Sigmoid colon (tissue), 7 donors: ENCODE data around the gene ETV6. TPM values are rescaled to one million over a fixed set of nuclear protein-coding genes. Genes with fewer than 3 reads are reported as not detected.

Source experiments
- DNase-seq: peaks from one replicate; pipeline ENCODE4 v3.0.0-alpha.2; 2019
- H3K27ac ChIP-seq, 4 donors: fragments of 200-600 bp; sonication (generic); one replicate each; pipeline ENCODE4 v1.5.1; 2016 to 2019; ENCODE audit warnings: mild to moderate bottlenecking in 1 of 4
- H3K27me3 ChIP-seq, 3 donors: fragments of 200-600 bp; sonication (generic); one replicate each; pipeline ENCODE4 v1.5.1; 2019; ENCODE audit warnings: mild to moderate bottlenecking in 1 of 3
- H3K36me3 ChIP-seq, 4 donors: fragments of 200-600 bp; sonication (generic); one replicate each; pipeline ENCODE4 v1.5.1; 2016 to 2019
- H3K4me1 ChIP-seq, 4 donors: fragments of 200-600 bp; sonication (generic); one replicate each; pipeline ENCODE4 v1.5.1; 2017 to 2019
- H3K4me3 ChIP-seq, 4 donors: fragments of 200-600 bp; sonication (generic); one replicate each; pipeline ENCODE4 v1.5.1; 2017 to 2019; ENCODE audit warnings: mild to moderate bottlenecking in 2 of 4, moderate library complexity in 1 of 4
- H3K9me3 ChIP-seq, 4 donors: fragments of 200-600 bp in 3 of 4; sonication (generic) in 3 of 4; one replicate each; pipeline versions ENCODE4 v1.5.1 to v1.6.1; 2013 to 2019
- EP300 ChIP-seq, 4 donors: sonication (generic); formaldehyde crosslinking; IDR thresholded peaks; one replicate each; pipeline ENCODE4 v1.6.1; 2017; ENCODE audit warnings: antibody characterized with exemption in 4 of 4
- POLR2A ChIP-seq, 2 donors: fragments of 450-650 bp; IDR thresholded peaks; one replicate each; pipeline ENCODE4 v1.6.1; 2016; ENCODE audit warnings: antibody characterized with exemption in 2 of 2, mild to moderate bottlenecking in 2 of 2, moderate library complexity in 2 of 2
- POLR2AphosphoS5 ChIP-seq, 4 donors: sonication (generic); formaldehyde crosslinking; IDR thresholded peaks; one replicate each; pipeline ENCODE4 v1.6.1; 2017; ENCODE audit warnings: antibody characterized with exemption in 4 of 4
- WGBS, 2 donors: extraction: QIAGEN DNeasy Blood & Tissue Kit; methylation state at CpG; one replicate each; pipeline ENCODE4 v1.1.7; 2013; 5-methylcytosine and 5-hydroxymethylcytosine counted together
- intact Hi-C: fragments of 100-400 bp; cut with DNase I; formaldehyde crosslinking; loops from one replicate; pipeline ENCODE4 v1.15.1; 2023
- polyA plus RNA-seq, 3 donors: library from polyadenylated mRNA; stranded (reverse); fragments of 200-250 nt; gene quantifications; one replicate each; pipeline ENCODE4 v1.2.3, GENCODE V29; 2013
- total RNA-seq, 4 donors: library from RNA; depleted of rRNA; stranded (reverse); fragments of >200 nt; gene quantifications; one replicate each; pipeline ENCODE4 v1.1.0, GENCODE V29; 2016
- TF ChIP-seq, protein P1 (sequence below), 4 experiments: fragments of 450-650 bp in 3 of 4; fragments of 200-600 bp in 1 of 4; IDR thresholded peaks; one replicate each; pipeline ENCODE4 v1.5.1; 2016 to 2019; ENCODE audit warnings: antibody characterized with exemption in 4 of 4, mild to moderate bottlenecking in 3 of 4, moderate library complexity in 2 of 4
- donor health status: healthy with polysubstance abuse.
- donor health status: Bipolar disorder and iron deficiency.
- donor health status: healthy.

The ETV6 gene
- total and polyA plus RNA-seq, 7 donors, result 8.4 to 35.2 (median 16.3) TPM

DNA sequence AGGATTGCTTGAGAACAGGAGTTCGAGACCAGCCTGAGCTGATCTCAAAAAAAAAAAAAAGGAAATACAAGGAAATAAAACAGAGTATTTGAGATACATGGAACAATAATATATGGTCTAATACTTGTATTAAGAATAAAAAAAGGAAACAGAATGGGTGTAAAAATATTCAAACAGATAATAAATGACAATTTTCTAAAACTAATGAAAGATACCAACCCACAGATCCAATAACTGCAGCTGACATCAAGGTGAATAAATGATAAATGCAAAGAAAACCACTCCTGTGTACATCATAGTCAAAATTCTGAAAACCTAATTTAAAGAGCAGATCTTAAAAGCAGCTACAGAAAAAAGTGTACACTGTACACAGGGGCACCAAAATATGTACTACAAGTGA, 4.1 kb upstream of the ETV6 start:
- no peaks in the 10 kb centered on the region for H3K36me3 ChIP-seq
- no peaks in the 10 kb centered on the region for H3K27me3 ChIP-seq
- no peak overlapping the region for H3K4me3 ChIP-seq
- TF ChIP-seq EP300 (IDR thresholded peaks at IDR 0.05) (no peak), POLR2A (IDR thresholded peaks at IDR 0.05) (no peak), POLR2AphosphoS5 (IDR thresholded peaks at IDR 0.05) (no peak)
- TF ChIP-seq, protein P1, sequence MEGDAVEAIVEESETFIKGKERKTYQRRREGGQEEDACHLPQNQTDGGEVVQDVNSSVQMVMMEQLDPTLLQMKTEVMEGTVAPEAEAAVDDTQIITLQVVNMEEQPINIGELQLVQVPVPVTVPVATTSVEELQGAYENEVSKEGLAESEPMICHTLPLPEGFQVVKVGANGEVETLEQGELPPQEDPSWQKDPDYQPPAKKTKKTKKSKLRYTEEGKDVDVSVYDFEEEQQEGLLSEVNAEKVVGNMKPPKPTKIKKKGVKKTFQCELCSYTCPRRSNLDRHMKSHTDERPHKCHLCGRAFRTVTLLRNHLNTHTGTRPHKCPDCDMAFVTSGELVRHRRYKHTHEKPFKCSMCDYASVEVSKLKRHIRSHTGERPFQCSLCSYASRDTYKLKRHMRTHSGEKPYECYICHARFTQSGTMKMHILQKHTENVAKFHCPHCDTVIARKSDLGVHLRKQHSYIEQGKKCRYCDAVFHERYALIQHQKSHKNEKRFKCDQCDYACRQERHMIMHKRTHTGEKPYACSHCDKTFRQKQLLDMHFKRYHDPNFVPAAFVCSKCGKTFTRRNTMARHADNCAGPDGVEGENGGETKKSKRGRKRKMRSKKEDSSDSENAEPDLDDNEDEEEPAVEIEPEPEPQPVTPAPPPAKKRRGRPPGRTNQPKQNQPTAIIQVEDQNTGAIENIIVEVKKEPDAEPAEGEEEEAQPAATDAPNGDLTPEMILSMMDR (IDR thresholded peaks at IDR 0.05), result no peak
- intact Hi-C loops, result loop anchor here (5.0 to 10.0 kb wide), 3 partner anchors 63 to 1069 kb away; partner anchors contain the start of genes CDKN1B and DUSP16
- H3K9me3 ChIP-seq, result no peaks in the 10 kb centered on the region
- peaks cover 0 to 7% (median 6%) of the 10 kb centered on the region in 4 donors for H3K4me1 ChIP-seq
- WGBS, 2 donors, result 93% methylated on average over 1 of the region's 1 CpG
- no peak overlapping the region for H3K27ac ChIP-seq
- no peak for DNase-seq

DNA sequence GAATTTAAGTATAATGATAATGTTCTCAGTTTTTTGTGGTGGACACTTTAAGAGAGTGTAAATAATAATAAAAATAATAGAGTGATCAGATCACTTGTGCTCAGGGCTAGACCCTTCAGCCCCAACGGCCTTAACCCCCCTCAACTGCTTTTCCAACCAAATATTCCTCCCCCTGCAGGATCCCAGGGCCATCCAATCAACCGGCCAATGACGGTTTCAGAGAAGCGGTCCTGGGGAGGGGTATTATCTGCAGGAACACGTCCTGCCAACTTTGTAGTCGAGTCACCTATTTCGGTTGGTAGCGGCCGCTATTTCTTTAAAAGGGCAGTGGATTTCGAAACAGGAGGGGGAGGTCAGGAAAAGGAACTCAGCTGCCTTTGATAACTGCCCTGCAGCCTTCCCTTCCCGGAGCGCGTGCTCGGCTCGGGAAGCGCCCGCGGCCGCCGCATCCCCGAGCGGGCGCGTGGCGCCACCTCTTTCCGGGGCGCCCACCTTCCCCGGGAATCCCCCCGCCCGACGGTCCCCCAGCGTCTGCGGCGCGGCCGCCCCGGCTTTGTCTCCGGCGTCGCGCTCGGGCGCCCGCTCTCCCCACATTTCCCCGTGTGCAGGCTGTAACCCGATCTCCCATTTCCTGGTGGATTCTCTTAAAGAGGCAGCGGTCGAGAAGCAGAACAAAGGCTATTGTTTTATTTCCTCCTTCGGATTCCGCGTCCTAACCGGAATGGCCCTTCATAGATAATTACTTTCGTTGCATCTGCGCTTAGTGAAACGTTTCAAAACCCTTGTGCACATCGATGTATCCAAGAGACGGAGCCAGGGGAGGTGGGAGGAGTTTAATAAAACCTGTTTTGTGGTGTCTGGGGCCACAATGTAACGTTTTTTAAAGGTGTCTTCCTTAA, 711 bp upstream of the ETV6 start:
- DNase-seq, result peak; percentile 85
- 0% methylated on average over 58 of the region's 58 CpGs for WGBS, 2 donors

DNA sequence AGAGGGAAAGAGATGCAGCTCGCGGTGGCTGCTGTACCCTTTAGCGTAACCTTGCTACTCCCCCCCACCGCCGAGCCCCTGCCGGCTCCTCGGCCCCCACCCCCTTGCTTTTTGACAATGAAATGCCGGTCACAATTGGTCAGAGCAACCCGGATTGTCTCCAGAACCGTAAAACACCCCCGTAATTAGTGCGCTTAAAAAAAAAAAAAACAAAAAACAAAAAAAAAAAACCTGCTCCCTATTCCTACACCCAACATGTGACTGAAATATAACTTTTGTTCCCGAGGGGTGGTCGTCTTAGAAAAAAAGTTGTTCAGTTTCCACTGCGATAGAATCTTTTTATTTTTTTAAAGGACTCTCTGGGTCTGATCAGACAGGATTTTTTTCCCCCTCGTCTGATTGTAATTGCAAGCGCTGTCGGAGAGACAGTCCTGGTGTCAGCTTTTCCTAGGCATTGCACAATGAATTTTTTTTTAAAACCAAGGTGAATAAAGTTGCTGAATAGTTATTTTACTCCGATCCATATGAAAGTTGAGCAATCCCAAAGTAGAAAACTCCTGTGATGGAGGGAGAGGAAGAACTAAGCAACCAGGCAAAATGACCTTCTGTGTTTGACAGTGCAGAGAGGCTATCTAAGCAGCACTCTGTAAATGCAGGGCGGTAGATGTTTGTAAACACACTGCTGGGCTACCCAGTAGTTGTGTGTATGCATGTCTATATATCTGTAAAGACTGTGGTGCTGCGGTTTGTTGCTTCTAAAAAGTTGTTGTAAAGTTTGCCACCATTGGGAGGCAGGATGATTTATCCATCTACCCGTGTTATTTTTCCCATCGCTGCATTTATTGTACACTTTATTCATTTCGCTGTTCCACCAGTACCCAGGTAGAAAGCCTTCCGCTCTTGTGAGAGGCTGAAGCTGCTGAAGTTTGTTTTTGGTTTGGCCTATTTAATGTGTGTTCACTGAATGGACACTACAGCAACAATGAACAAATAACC, 1.1 kb downstream of the ETV6 start:
- peak overlapping the region; percentile 81 to 91 (median 84) for H3K4me3 ChIP-seq
- no peaks in the 10 kb centered on the region for H3K27me3 ChIP-seq
- TF ChIP-seq POLR2AphosphoS5 (IDR thresholded peaks at IDR 0.05) (peak; percentile 25 to 37 (median 31)), POLR2A (IDR thresholded peaks at IDR 0.05) (peak in 1 of 2 donors; percentile 2), EP300 (IDR thresholded peaks at IDR 0.05) (no peak)
- TF ChIP-seq, protein P1 (IDR thresholded peaks at IDR 0.05), result no peak
- DNase-seq, result no peak
- intact Hi-C loops, result loop anchor here (2.0 to 5.0 kb wide), 5 partner anchors 57 to 382 kb away; no protein-coding TSS in a partner anchor
- peak overlapping the region; percentile 97 to 99 (median 98) for H3K27ac ChIP-seq
- H3K36me3 ChIP-seq, result no peaks in the 10 kb centered on the region
- H3K9me3 ChIP-seq, result no peaks in the 10 kb centered on the region
- 1% methylated on average over 25 of the region's 25 CpGs for WGBS, 2 donors
- peaks cover 0 to 38% (median 35%) of the 10 kb centered on the region in 4 donors for H3K4me1 ChIP-seq

More for the DNA sequence above, 711 bp upstream of the ETV6 start:
- no peak for TF ChIP-seq POLR2A (IDR thresholded peaks at IDR 0.05)
- TF ChIP-seq EP300 (IDR thresholded peaks at IDR 0.05), result peak in 1 of 4 donors; percentile 8
- peak; percentile 49 to 63 (median 59) for TF ChIP-seq POLR2AphosphoS5 (IDR thresholded peaks at IDR 0.05)
- TF ChIP-seq, protein P1 (IDR thresholded peaks at IDR 0.05), result no peak
- Histone ChIP-seq H3K9me3 (no peaks in the 10 kb centered on the region), H3K4me3 (peak overlapping the region; percentile 81 to 91 (median 84)), H3K27me3 (no peaks in the 10 kb centered on the region), H3K4me1 (peaks cover 0 to 19% (median 19%) of the 10 kb centered on the region in 4 donors), H3K36me3 (no peaks in the 10 kb centered on the region), H3K27ac (peak overlapping the region; percentile 97 to 99 (median 98))
- intact Hi-C loops, result loop anchor here (5.0 to 10.0 kb wide), 3 partner anchors 66 to 1066 kb away; partner anchors contain the start of genes CDKN1B and DUSP16

DNA sequence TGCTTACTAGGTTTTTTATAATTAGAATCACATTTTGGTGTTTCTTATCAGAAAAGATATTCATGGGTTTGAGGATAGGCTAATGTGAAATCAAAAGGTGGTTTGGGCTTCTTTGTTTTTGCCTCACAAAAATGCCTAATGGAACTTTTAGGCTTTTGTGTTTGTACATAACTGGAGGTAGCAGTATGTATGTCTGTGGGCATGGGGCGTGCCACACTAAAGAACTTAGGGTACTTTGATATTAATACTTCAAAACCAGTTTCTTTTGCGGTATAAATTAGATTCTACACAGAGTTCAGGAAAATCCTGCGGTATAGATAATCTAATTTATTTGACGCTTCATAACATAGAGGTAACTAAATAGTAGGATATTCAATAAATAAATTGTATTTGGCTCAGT, 1.9 kb downstream of the ETV6 start:
- Histone ChIP-seq H3K4me3 (peak overlapping the region; percentile 81 to 91 (median 84)), H3K27ac (peak overlapping the region; percentile 97 to 99 (median 98)), H3K27me3 (no peaks in the 10 kb centered on the region), H3K36me3 (no peaks in the 10 kb centered on the region), H3K9me3 (no peaks in the 10 kb centered on the region), H3K4me1 (peaks cover 0 to 45% (median 42%) of the 10 kb centered on the region in 4 donors)
- TF ChIP-seq POLR2AphosphoS5 (IDR thresholded peaks at IDR 0.05) (no peak), POLR2A (IDR thresholded peaks at IDR 0.05) (no peak), EP300 (IDR thresholded peaks at IDR 0.05) (no peak)
- TF ChIP-seq, protein P1 (IDR thresholded peaks at IDR 0.05), result no peak
- intact Hi-C loops, result loop anchor here (2.0 to 5.0 kb wide), 5 partner anchors 56 to 381 kb away; no protein-coding TSS in a partner anchor
- DNase-seq, result no peak
- WGBS, 2 donors, result 6 to 13% methylated on average over 4 of the region's 4 CpGs
